MM.1S (cell line): ENCODE measurements around the gene HEMK1.

Source experiments
- CTCF ChIP-seq: fragments of 300-600 bp; sonication (generic); IDR thresholded peaks from 2 replicates; pipeline ENCODE4 v1.5.1; 2016; ENCODE audit warnings: antibody characterized with exemption, low read length, mixed read lengths
- EZH2phosphoT487 ChIP-seq: fragments of 300-600 bp; sonication (generic); IDR thresholded peaks from 2 replicates; pipeline ENCODE4 v1.6.1; 2018; ENCODE audit warnings: antibody characterized with exemption, low read length

DNA sequence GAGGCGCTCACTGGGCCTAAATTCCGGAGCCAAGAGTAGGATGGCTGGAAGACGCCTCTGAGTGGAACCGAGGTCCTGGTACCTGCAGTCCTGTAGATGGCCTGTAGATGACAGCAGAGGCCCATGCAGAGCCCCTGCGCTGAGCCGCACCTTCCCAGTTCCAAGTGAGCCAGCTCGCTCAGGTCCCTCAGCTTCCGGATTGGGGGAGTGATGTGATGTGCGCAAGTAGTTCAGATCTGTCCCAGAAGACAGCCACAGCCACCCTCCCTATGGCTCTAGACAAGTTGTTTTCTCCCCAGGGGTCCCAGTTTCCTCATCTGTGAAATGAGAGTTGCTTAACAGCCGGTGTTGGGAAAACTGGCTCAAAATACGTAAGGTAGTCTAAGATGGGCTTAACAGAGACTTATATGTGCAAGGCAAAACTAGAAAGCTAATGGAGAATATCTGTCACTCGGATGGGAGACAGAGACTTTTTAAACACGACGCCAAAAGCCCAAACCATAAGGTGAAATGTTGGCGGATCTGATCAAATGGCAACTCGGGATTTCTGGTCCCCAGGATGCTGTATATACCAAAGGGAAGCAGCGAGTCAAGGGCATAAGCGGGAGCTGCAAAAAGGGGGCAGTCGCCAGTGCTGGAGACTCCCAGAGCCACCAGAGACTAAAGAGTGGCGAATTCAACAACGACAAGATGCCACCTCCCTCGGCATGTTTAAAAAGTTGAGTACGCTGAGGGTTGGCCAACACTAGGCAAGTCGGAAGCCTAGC, 46.9 kb downstream of the HEMK1 start:
- TF ChIP-seq CTCF (peak; percentile 99), EZH2phosphoT487 (no peak)
